Subcutaneous abdominal adipose tissue (tissue), 5 donors: ENCODE data around the gene LRRFIP2.

Source experiments
- H3K27ac ChIP-seq: one replicate; pipeline ENCODE4 v1.7.0; 2013; ENCODE audit warnings: low read depth, mild to moderate bottlenecking, inconsistent platforms, low read length, moderate library complexity
- H3K27me3 ChIP-seq, 5 donors: one replicate each; pipeline ENCODE4 v1.7.0; 2013; ENCODE audit warnings: low read length in 5 of 5, inconsistent platforms in 1 of 5; ENCODE audit not compliant: control insufficient read depth in 5 of 5, insufficient read depth in 4 of 5
- H3K36me3 ChIP-seq, 5 donors: one replicate each; pipeline ENCODE4 v1.7.0; 2013; ENCODE audit warnings: low read length in 5 of 5; ENCODE audit not compliant: control insufficient read depth in 5 of 5, insufficient read depth in 5 of 5
- H3K4me1 ChIP-seq, 5 donors: one replicate each; pipeline ENCODE4 v1.7.0; 2013; ENCODE audit warnings: low read length in 5 of 5, mild to moderate bottlenecking in 3 of 5, moderate library complexity in 1 of 5; ENCODE audit not compliant: control insufficient read depth in 5 of 5, insufficient read depth in 5 of 5
- H3K4me3 ChIP-seq, 5 donors: one replicate each; pipeline ENCODE4 v1.7.0; 2013; ENCODE audit warnings: low read length in 5 of 5, low read depth in 1 of 5
- H3K9ac ChIP-seq, 5 donors: one replicate each; pipeline ENCODE4 v1.7.0; 2013; ENCODE audit warnings: low read length in 5 of 5, mild to moderate bottlenecking in 4 of 5, moderate library complexity in 3 of 5
- H3K9me3 ChIP-seq, 5 donors: one replicate each; pipeline ENCODE4 v1.7.0; 2013; ENCODE audit warnings: low read length in 5 of 5; ENCODE audit not compliant: control insufficient read depth in 5 of 5
- donor health status: healthy.
- donor health status: healthy.
- donor health status: healthy.
- donor health status: healthy.
- donor health status: healthy.

Gene LRRFIP2

GRCh38 chr3:37171144-37171543, 3.2 kb downstream of the LRRFIP2 start:
- H3K9ac ChIP-seq, result no peak overlapping the region
- H3K36me3 ChIP-seq, result peaks cover 4 to 12% (median 9%) of the 10 kb centered on the region in 5 donors
- H3K9me3 ChIP-seq, result no peaks in the 10 kb centered on the region
- H3K27me3 ChIP-seq, result no peaks in the 10 kb centered on the region
- H3K27ac ChIP-seq, result no peak overlapping the region
- H3K4me3 ChIP-seq, result no peak overlapping the region
- peaks cover 0 to 26% (median 19%) of the 10 kb centered on the region in 5 donors for H3K4me1 ChIP-seq

GRCh38 chr3:37170513-37170912, 3.9 kb downstream of the LRRFIP2 start:
- no peak overlapping the region for H3K9ac ChIP-seq
- no peaks in the 10 kb centered on the region for H3K27me3 ChIP-seq
- no peak overlapping the region for H3K27ac ChIP-seq
- H3K36me3 ChIP-seq, result peaks cover 4 to 12% (median 9%) of the 10 kb centered on the region in 5 donors
- no peaks in the 10 kb centered on the region for H3K9me3 ChIP-seq
- no peak overlapping the region for H3K4me3 ChIP-seq
- peaks cover 0 to 26% (median 19%) of the 10 kb centered on the region in 5 donors for H3K4me1 ChIP-seq

- Histone ChIP-seq H3K9ac (no peak overlapping the region), H3K4me1 (peaks cover 0 to 21% (median 16%) of the 10 kb centered on the region in 5 donors), H3K4me3 (no peak overlapping the region), H3K9me3 (no peaks in the 10 kb centered on the region), H3K36me3 (peaks cover 4 to 12% (median 9%) of the 10 kb centered on the region in 5 donors), H3K27me3 (no peaks in the 10 kb centered on the region), H3K27ac (no peak overlapping the region)
These were observed 4.3 kb downstream of the LRRFIP2 start for GRCh38 chr3:37170060-37170459.

- peaks cover 4 to 12% (median 9%) of the 10 kb centered on the region in 5 donors for H3K36me3 ChIP-seq
- H3K4me3 ChIP-seq, result no peak overlapping the region
- H3K9me3 ChIP-seq, result no peaks in the 10 kb centered on the region
- H3K27ac ChIP-seq, result no peak overlapping the region
- no peaks in the 10 kb centered on the region for H3K27me3 ChIP-seq
- no peak overlapping the region for H3K9ac ChIP-seq
- H3K4me1 ChIP-seq, result peaks cover 0 to 10% (median 5%) of the 10 kb centered on the region in 5 donors
These were observed 5.5 kb downstream of the LRRFIP2 start for GRCh38 chr3:37168896-37169295.

- Histone ChIP-seq H3K27me3 (no peaks in the 10 kb centered on the region), H3K9me3 (no peaks in the 10 kb centered on the region), H3K4me3 (no peak overlapping the region), H3K36me3 (peaks cover 0 to 6% (median 3%) of the 10 kb centered on the region in 5 donors), H3K9ac (no peak overlapping the region), H3K27ac (no peak overlapping the region), H3K4me1 (peaks cover 0 to 2% (median 0%) of the 10 kb centered on the region in 5 donors)
These were observed 10.9 kb downstream of the LRRFIP2 start for GRCh38 chr3:37163262-37164015.

GRCh38 chr3:37162501-37163245, 11.7 kb downstream of the LRRFIP2 start:
- H3K27ac ChIP-seq, result no peak overlapping the region
- H3K36me3 ChIP-seq, result peaks cover 0 to 6% (median 1%) of the 10 kb centered on the region in 5 donors
- H3K9ac ChIP-seq, result no peak overlapping the region
- H3K4me1 ChIP-seq, result peaks cover 0 to 2% (median 0%) of the 10 kb centered on the region in 5 donors
- no peak overlapping the region for H3K4me3 ChIP-seq
- H3K9me3 ChIP-seq, result no peaks in the 10 kb centered on the region
- no peaks in the 10 kb centered on the region for H3K27me3 ChIP-seq

- Histone ChIP-seq H3K27ac (no peak overlapping the region), H3K9ac (no peak overlapping the region), H3K4me3 (no peak overlapping the region), H3K36me3 (peaks cover 0 to 6% (median 0%) of the 10 kb centered on the region in 5 donors), H3K9me3 (no peaks in the 10 kb centered on the region), H3K4me1 (peaks cover 0 to 2% (median 0%) of the 10 kb centered on the region in 5 donors), H3K27me3 (no peaks in the 10 kb centered on the region)
These were observed 13.0 kb downstream of the LRRFIP2 start for GRCh38 chr3:37161351-37161750.

- H3K36me3 ChIP-seq, result peaks cover 0 to 5% (median 3%) of the 10 kb centered on the region in 5 donors
- no peaks in the 10 kb centered on the region for H3K4me1 ChIP-seq
- no peaks in the 10 kb centered on the region for H3K9me3 ChIP-seq
- no peaks in the 10 kb centered on the region for H3K27me3 ChIP-seq
- no peak overlapping the region for H3K4me3 ChIP-seq
- no peak overlapping the region for H3K9ac ChIP-seq
- no peak overlapping the region for H3K27ac ChIP-seq
These were observed 18.6 kb downstream of the LRRFIP2 start for GRCh38 chr3:37155782-37156181.

- no peaks in the 10 kb centered on the region for H3K9me3 ChIP-seq
- no peak overlapping the region for H3K9ac ChIP-seq
- no peak overlapping the region for H3K4me3 ChIP-seq
- no peaks in the 10 kb centered on the region for H3K27me3 ChIP-seq
- H3K4me1 ChIP-seq, result no peaks in the 10 kb centered on the region
- H3K27ac ChIP-seq, result no peak overlapping the region
- H3K36me3 ChIP-seq, result peaks cover 0 to 5% (median 3%) of the 10 kb centered on the region in 5 donors
These were observed 19.6 kb downstream of the LRRFIP2 start for GRCh38 chr3:37154668-37155314.

- Histone ChIP-seq H3K9ac (no peak overlapping the region), H3K4me1 (peaks cover 2 to 25% (median 12%) of the 10 kb centered on the region in 5 donors), H3K27me3 (no peaks in the 10 kb centered on the region), H3K36me3 (peaks cover 0 to 6% (median 5%) of the 10 kb centered on the region in 5 donors), H3K4me3 (no peak overlapping the region), H3K27ac (no peak overlapping the region), H3K9me3 (no peaks in the 10 kb centered on the region)
These were observed 23.8 kb downstream of the LRRFIP2 start for GRCh38 chr3:37150621-37151020.
